ENCODE measurements around the gene ANTXR2.

The ANTXR2 gene

DNA sequence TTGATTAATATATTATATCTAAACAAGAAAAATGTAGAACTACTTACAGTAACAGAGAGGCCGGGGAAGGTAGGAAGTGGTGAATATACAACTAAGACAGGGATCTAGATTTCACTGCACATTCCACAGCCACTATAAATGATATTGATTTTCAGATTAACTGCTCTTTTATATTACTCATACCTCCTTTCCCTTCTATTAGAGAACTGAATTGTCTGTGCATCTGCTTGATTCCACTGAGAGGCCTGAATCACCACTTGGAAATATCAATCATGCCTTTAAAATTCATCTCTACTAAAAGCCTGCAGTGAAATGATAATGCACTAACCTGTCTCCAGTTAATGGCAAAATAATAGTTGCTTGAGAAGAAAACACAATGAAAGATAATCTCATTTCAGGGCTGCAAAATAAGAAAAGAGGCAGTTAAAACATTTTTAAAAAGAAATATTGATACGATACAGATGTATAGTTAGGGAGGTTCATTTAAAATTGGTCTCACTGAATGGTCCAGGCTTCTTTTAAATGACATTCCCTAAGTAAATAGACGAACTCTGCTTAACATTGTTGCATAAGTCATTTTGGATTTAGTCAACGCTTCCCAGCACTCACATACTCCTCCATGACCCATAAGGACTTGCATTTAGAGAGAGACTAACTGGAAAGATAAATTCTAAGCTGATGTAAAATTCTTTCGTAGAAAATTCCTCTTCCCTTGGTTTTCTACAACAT lies 3.8 kb downstream of the ANTXR2 start:
- no peak for DNase-seq

DNA sequence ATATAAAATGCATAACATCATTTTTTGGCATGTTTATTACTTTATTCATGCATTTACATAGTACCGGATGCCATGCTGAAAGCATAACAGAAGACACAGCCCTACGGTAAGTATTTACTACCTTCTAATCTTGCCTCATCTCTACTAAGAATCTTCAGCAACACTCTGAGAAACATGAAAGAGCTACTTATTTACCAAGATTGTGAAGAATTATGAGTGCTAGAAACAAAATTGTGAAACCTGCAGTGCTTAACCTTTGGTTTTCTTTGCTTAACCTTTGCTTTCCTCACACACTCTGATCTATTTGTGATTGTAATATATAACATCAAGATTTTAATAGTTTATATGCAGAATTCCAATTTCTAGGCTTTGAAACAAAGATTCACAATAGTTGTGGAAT lies 7.4 kb downstream of the ANTXR2 start:
- DNase-seq = no peak

DNA sequence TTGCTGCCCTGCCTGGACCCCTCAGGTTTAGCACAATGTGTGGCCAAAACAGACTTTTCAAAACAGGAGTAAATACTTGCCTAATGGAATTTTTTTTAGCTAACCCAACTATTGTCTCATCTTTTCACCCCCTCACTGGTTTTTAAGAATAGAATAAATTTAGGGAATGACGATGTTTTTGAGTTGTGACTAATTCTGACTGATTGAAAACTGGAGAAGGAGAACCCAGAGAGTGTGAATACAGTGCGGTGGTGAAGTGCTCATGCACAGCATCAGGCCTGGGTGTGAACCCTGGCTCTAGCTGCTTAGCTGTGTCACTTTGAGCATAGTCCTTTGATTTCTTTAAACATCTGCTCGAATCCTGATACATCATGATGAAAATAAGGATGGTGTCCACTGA lies 10.5 kb downstream of the ANTXR2 start:
- DNase-seq = no peak

DNA sequence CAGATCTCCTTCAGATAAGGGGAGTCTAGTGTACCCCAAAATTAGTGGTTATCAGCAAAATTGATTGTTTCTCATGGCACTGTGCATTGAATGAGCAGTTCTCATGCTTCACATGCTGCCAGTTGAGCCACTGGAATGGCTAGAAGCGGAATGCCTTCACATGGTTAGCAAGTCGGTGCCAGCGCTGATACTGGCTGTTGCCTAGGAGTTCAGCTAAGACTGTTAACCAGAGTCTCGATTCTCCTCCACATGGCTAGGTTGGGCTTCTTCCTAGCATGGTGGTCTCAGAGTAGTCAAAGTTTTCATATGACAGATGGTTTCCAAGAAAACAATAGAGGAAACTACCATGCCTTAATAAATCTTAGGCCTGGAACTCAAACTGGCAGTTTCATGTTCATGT lies 12.2 kb downstream of the ANTXR2 start:
- no peak for DNase-seq

DNA sequence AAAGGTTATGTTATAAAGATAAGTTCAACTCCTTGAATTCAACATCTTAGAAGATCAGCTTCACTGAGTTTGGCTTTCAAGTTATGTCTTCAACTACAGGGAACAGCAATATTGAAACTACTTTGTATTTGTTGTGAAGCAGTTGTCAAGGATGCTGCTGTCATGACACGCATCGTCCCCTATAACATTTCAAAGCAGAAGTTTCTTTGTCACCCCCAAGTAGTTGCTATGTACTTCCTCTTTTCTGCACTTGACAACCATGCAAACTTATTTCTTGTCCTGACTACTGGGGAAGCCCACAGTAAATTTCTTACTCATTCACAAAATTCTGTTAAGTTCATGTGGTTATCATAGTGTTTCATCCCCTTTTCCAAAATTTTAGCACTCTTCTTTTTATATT lies 14.3 kb downstream of the ANTXR2 start:
- no peak for DNase-seq

DNA sequence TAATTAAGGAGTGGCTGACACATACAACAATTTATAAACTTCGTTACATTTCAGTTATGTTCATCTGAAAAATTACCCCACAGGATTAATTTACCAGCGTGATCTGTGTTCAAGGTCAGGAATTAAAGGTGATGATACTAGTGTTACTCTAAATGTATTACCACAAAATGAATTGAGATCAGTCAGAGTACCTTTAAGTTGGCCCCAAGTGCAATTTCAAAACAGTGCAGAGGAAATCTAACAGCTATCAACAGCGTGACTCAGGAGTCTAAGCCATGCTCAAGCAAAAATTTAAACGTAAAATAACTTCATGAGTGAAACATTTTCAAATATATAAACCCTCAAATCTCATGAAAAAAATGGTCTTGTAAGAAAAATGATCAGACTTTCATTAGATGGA lies 18.7 kb downstream of the ANTXR2 start:
- DNase-seq = no peak

DNA sequence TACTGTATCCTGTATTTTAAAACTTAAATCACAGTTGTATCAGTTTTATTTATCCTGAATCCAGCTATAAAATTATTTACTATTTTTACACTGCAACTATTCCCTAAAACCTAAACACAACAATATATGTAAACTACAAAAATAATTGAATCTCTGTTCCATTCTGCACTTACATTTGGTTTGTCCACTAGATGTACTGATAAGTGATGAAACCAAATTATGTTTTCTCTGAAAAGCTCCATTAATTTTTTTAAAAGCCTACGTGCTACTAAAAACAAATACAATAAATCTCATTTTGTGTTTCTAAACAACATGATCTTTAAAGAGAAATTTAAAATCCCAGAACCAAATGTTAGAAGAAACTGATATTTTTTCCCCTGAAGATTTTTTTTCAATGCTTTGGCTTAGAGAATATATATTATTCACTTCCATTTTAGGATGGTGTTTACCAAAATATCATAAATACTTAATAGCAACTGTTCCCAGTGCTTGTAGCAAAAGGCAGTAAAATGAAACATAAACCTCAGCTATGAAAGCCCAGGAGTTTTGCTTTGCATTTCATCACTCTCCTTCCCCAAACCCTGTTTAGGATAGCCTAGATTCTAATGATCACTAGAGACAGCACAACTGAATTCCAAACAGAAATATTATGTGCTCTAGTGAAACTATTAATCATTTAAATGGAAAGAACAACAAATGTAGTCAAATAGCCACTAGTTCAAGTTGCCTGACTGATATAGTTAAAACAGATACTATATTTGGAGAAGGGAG lies 19.7 kb downstream of the ANTXR2 start:
- no peak for DNase-seq

DNA sequence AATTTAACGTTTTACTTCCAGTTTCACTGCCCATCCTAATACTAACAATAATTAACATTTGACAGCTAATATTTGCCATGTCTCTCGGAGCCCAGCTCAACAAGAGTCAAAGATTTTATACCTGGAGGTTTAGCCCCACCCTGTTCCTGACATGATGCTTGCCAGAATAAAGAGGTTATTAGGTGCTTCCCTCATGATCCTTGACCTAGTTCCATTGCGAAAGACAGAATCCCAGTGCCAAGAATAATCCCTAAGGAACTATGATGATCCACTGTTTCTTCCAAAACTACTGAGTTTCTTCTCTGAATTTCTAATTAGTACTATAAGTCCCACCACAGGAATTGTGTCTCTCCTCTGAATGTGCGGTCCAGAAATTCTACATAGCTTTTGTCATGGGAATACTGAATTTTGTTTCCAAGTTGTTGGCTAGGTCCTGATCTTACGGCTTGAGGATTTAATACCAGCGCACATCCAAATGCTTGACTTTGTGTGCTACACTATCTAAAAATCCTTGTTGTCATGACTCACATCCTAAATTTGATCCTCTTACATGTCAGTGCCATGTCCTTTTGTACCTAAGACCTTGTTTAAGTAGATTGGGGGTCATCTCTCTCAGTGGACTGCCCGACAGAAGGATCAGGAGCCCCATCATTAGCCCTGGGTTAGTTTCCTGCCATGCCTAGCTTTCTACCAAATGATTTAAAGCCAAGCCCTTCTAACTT lies 23.1 kb downstream of the ANTXR2 start:
- DNase-seq = no peak

DNA sequence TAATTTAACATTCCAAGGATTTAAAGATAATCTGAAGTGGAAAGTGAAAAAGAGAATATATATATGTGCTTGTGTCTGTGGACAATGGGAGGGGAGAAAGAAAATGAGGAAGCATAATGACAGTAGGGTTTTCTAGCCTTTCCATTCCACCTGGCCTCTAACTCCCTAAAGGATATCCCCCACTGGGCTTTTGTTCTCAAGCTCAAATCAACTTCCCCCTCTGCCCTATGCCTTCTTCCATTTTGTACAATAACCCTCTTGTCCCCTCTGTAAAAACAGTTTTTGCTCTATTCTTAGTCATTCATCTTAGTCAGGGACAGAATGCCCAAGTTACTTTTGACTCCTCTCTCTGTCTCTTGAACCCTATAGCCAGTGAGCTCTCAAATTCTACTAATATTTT lies 23.6 kb downstream of the ANTXR2 start:
- DNase-seq = no peak

DNA sequence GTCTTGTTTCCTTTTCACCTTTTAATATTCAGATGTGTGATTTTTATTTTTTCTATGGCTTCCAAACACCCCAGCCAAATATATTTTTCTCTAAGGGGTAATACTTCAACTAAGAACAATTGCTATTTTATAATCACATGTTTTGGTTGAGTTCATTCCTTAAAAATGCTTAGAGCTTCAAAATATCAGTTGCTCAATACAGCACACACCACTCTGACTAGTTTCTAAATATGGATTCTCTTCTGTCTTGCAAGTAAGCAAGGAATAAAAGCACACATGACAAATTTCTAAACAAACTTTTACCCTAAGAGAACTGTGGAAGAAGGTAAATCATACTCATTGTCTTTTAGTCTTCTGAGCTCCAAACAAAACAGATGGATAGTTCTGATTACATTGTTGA lies 27.2 kb downstream of the ANTXR2 start:
- DNase-seq = no peak

DNA sequence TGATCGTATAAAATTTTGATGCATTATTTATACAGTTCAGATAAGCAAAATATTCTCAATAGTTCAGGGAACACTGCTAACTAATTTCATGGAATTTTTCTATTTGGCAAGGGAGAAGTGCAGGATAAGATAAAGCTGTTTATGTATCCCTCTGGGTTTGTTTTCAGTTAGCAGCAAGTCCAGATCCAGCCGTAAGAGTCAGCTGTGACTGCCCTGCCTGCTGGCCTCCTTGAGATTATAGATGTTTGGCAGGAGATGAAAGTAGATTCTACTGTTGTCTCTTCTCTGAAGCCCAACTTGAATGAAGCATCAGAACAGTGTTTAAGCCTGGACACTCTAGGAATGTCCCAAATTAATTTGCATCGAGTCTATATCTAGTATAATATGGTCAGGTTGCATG lies 29.5 kb downstream of the ANTXR2 start:
- DNase-seq = no peak

DNA sequence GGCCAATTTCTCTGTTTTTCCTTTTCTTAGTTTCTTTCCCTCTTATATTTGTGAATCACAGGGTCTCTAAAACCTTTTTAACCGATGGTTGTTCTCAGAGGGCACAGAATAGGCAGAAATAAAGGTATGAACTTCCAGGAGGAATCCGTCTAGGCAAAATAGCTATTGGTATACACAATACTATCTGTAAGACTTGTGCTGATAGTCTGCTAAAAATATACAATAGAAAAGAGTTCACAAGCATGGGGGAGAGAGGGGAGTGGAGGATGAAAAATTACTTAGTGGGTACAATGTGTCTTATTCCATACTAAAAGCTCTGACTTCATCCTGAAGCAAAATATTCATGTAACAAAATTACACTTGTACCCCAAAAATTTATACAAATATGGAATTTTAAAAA lies 30.2 kb downstream of the ANTXR2 start:
- DNase-seq = no peak

DNA sequence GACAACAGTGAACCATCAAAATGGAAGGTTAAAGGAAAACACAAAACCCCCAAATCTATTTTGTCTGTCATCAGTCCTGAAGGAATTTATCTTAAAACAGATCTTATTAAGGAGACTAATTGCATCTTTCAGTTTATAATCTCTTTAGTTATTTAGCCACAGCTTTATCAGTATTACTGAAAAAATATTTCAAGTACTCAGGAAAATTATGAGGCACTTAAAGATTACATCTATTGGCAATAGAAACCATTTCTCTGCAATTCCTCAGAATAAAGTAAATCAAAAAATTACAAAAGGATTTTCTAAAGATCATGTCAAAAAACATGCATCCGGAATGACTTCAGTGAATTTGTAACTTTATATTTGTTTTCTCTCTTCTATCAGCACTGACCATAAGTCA lies 35.2 kb downstream of the ANTXR2 start:
- no peak for DNase-seq

DNA sequence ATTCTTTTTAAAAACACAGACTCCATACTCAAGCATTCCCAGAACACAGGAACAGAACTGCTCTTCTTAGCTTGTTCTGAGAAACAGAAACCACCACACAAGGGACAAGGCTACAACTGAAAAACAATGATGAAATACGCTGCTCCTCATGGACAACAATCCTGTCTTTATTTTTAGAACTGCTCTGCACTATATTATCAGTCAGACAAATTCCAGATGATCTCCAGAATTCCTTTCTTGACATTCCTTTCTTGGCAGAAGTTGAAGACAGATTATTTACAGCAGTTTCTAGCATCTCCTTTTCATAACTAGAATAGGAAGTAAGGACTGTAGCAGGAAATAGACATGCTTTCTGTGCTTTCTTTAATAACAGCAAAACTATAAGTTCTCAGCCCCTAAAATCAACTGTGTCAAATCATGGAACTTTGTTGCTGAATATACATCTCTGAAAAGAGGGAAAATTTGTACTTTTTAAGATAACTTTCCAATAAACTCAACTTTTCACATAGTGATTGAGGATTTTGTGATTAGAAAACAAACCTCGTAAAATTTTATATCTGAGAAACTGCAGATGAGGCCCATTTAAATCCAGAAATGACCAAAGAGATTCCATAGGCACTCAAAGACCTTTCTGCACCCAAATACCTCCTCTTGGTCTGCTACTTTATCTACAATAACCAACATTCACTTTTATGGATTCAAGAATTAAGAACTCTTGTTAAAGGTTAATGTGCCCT lies 35.9 kb downstream of the ANTXR2 start:
- no peak for DNase-seq

DNA sequence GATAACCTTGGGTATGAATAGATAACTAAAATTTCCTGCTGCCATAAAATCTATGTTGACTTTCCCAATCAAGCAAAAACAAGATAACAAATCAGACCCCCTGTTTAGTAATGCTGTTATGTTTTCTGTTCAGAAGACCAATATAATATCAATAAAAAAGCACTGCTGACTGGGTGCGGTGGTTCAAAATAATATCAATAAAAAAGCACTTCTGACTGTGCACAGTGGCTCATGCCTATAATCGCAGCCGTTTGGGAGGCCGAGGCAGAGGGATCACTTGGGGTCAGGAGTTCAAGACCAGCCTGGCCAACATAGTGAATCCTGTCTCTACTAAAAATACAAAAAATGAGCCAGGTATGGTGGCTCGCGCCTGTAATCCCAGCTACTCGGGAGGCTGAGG lies 36.7 kb downstream of the ANTXR2 start:
- DNase-seq = no peak

DNA sequence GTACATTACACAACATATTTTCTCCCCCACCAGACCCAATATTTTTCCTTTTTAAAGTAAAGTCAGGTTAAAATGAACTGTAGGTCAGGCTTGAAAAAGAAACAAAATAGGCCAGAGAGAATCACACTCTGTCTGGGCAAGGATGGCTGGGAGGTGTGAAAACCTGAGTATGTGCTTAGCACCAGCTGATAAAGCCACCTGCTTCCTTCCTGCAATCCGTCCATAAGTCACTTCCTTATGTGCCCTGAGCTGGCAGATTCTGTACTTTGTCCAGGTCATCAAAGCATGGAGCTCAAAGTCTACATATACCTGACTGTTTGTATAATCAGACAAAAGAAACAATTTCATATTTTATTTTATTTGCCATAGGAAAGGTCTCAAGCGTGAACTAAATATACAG lies 37.7 kb downstream of the ANTXR2 start:
- no peak for DNase-seq

DNA sequence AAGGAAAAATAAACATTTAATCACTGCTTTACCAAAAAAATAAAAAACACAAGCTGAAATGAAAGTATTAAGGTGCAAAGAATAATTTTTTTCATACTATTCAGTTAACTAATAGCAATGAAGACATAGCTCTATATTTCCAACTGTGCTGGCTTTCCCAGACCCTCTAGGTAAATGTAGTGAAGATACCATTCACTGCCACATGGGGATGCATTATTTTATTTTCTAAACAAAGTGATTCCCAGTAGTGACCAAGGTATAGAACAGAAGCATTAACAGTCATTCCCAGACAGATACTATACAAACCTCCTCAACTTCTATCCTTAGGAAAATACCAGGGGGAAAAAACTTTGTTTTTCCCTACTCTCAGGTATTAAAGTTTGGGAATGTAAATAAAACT lies 39.4 kb downstream of the ANTXR2 start:
- no peak for DNase-seq

DNA sequence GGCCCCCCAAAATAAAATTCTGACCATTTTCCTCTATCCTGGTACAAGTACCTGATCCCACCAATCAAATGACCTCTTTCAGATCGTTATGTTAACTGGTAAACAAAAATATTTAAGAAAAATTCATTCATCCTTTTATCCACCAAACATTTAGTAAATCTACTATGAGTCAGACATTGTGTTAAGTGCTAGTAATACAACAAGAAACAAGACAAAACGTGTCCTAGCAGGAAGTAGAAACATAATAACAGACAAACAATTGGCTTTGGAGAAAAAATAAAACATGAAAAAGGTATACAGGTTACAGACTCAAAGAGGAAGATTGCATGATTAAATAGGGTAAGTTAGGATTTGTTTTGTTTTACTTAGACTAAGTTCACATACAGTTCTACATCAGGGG lies 43.7 kb downstream of the ANTXR2 start:
- no peak for DNase-seq

DNA sequence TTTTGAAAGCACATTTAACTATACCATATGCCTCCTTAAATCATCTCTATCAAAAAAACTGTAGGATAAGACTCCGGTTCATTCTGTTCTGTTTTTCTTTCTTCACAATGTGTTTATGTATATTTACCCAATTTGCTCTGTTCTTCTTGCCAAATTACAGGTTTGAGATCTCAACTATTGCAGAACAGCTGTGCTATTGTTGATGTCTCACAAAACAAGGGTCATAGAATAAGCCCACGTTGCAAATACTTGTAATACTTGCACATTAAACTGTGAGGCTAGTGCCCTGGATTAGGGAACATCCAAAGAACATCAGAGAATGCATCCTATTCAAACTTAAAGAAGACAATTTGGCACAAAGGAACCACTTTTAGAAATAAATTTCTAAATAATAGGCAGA lies 45.4 kb downstream of the ANTXR2 start:
- DNase-seq = no peak

DNA sequence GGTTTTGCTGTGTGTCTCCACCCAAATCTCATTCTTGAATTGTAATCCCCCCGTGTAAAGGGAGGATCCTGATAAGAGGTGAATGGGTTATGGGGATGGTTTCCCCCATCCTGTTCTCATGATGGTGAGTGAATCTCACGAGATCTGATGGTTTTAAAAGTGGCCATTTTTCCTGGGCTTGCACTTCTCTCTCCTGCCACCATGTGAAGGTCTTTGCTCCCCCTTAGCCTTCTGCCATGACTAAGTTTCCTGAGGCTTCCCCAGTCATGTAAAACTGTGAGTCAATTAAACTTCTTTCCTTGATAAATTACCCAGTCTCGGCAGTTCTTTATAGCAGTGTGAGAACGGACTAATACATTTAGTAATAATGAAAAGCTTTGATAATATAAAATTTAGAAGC lies 46.9 kb downstream of the ANTXR2 start:
- no peak for DNase-seq

DNA sequence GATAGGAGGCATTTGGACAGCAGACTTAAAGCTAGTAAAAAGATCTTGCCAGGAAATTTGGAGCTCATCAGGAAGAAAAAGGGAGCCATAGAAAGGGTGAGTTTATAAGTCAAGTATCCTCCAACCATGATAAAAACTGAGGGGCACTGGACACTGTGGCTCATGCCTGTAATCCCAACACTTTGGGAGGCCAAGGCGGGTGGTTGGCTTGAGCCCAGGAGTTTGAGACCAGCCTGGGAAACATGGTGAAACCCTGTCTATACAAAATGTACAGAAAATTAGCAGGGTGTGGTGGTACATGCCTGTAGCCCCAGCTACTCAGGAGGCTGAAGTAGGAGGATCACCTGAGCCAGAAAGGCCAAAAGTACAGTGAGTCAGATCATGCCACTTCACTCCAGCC lies 48.7 kb downstream of the ANTXR2 start:
- no peak for DNase-seq

DNA sequence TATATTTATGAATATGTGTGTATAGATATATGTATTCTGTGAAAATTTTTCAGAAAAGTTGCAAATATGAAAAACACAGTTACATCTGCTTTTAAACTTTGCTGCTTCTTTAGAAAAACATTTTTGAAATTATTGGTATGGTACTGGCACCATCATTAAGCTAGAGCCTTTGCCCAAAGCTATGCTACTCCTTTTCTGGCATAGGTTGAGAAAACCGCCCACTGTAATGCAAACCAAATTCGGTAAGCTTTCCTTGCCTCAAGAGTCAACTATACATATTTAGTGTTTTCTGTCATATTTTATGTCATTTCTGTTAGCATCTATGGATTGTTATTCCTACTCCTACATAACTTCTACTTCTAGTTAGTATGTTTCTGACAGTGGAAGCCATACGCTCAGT lies 50.7 kb downstream of the ANTXR2 start:
- DNase-seq = no peak

DNA sequence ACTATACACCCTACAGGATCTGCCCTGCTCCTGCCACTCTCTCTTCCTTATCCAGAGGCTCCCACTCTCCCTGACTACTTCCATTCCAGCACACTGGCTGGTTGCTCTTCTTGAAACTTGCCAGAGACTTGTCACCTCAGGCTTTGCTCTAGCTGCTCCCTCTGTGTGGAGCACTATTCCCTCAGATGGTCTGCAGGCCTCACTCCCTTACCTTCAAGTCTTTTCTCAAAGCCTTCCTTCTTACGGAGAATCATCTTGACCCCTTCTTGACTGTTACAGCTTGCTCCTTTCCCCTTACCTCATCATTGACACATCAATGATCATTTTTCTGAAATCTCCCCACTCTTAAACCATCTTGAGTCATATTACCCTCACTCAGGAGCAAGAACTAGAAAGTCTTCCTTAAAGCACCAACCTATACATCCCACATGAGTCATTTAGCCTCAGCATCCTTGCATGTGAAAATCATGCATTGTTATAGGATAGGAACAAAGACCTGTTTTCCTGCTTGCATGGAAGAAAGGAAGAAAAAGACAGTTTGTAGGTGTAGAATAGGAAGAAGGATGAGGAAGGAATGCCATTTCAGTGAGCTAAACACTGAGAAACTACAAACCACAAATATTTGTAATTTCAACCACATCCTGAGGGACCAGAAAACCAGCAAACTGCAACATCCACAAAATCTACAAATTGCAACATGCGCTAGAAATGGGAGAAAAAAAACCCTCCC lies 55.7 kb downstream of the ANTXR2 start:
- DNase-seq = no peak

Measured in activated naive CD4-positive, alpha-beta T cell treated with anti-CD3 and anti-CD28 coated beads, Interleukin-2, amount 50 U/mL, for 16 hours (primary cell).